ENCODE data around the gene GK.
"Not testable (repeated sequence)": the region's sequence is repeated elsewhere in the genome, so short reads cannot be mapped to it uniquely, and the experiment has no call there.

GK gene

DNA sequence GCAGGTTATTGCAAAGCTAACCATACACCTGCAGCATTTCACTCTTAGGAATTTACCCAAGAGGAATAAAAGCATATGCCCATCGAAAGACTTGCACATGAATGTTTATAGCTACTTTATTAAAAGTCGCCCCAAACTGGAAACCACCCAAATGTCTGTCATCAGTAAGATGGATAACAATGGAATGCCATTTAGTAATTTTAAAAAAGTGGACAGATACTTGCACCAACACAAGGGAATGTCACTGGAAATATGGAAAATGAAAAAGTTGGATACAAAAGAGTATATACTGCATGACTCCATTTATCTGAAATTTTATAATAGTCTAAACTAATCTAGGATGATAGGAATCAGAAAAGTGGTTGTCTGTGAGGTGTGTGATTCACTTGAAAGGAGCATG lies 12.9 kb downstream of the GK start:
- TF ChIP-seq POU2F2 (IDR thresholded peaks at IDR 0.05; ENCODE audit: low read depth, low read length) (no peak), TAF1 (IDR thresholded peaks at IDR 0.05; ENCODE audit: low read depth, low read length) (no peak), POLR2A (IDR thresholded peaks at IDR 0.05; ENCODE audit: low read depth, low read length) (no peak), PAX5 (IDR thresholded peaks at IDR 0.05; ENCODE audit: insufficient read depth, low read length, severe bottlenecking) (no peak), POLR2AphosphoS5 (IDR thresholded peaks at IDR 0.05; ENCODE audit: low read depth, low read length) (no peak), SPI1 (IDR thresholded peaks at IDR 0.05; ENCODE audit: low read depth, low read length) (no peak)
- DNase-seq (ENCODE audit: insufficient read length, low spot score) (no peak), FAIRE-seq (no peak)

DNA sequence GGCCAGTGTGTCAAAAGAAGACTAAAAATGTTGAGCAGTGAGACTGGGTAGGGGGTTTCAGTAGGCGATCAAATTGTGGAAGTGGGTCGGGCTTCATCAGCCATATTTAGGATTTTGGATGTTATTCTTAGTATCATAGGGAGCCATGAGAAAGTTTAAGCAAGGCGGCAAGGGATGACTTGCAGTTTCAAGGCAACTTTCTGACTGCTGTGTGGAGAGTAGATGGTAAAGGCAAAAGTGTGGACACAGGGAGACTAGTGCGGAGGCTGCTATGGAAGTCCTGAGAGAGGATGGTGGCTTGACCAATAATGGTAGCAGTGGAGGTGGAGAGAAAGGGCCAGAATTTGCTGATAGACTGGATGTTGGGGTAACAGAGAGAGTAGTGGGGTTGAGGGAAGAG lies 15.4 kb downstream of the GK start:
- TF ChIP-seq POU2F2 (IDR thresholded peaks at IDR 0.05; ENCODE audit: low read depth, low read length) (no peak), SPI1 (IDR thresholded peaks at IDR 0.05; ENCODE audit: low read depth, low read length) (no peak), POLR2AphosphoS5 (IDR thresholded peaks at IDR 0.05; ENCODE audit: low read depth, low read length) (no peak), TAF1 (IDR thresholded peaks at IDR 0.05; ENCODE audit: low read depth, low read length) (no peak), PAX5 (IDR thresholded peaks at IDR 0.05; ENCODE audit: insufficient read depth, low read length, severe bottlenecking) (no peak), POLR2A (IDR thresholded peaks at IDR 0.05; ENCODE audit: low read depth, low read length) (no peak)
- DNase-seq (ENCODE audit: insufficient read length, low spot score) (no peak), FAIRE-seq (no peak)

DNA sequence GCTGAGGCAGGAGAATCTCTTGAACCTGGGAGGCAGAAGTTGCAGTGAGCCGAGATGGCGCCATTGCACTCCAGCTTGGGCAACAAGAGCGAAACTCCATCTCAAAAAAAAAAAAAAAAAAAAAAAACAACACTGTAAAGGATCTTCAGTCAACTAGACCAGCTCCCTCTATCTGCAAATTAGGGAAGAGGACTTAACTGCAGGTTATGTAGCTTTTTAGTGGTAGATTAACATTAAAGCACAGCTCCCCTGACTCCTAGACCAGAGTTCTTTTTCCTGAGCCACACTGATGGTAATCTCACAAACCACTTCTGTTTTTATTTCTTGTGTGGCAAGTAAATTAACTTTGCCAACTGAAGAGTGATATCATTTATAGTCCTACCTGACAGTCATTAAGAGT lies 18.0 kb downstream of the GK start:
- not testable (repeated sequence) for FAIRE-seq; DNase-seq (ENCODE audit: insufficient read length, low spot score)

DNA sequence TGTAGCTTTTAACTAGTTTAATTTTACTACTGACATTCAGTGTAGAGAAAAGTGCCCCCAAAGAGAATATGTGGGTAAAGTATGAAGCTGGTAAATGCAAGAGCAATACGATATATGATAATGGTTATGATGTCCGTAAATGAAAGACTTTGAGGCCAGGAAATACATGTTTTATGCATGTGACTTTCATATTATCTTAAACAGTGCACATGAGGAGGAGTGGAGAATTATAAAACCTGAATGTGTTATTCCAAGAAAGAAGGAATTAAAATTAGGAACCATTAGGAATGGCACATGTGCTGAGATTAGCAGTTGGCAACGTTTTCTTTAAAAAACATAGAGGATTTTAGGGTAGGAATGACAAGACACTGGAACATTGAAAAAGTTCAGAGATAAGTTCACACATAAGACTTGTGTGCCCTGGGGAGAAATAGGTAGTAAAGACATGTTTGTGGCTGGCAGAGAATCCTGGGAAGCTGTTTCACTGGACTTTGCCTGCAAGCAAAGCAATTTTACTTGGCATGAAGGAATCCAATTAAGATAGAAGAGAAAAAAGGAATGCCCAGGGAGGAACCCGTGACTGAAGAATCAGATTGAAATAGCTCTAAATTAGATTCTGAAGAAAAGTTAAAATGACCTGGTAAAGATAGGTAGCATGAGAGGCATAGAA lies 20.0 kb downstream of the GK start:
- TF ChIP-seq POLR2AphosphoS5 (IDR thresholded peaks at IDR 0.05; ENCODE audit: low read depth, low read length) (no peak), POU2F2 (IDR thresholded peaks at IDR 0.05; ENCODE audit: low read depth, low read length) (no peak), TAF1 (IDR thresholded peaks at IDR 0.05; ENCODE audit: low read depth, low read length) (no peak), POLR2A (IDR thresholded peaks at IDR 0.05; ENCODE audit: low read depth, low read length) (no peak), SPI1 (IDR thresholded peaks at IDR 0.05; ENCODE audit: low read depth, low read length) (no peak), PAX5 (IDR thresholded peaks at IDR 0.05; ENCODE audit: insufficient read depth, low read length, severe bottlenecking) (no peak)
- DNase-seq (ENCODE audit: insufficient read length, low spot score) (no peak), FAIRE-seq (no peak)

DNA sequence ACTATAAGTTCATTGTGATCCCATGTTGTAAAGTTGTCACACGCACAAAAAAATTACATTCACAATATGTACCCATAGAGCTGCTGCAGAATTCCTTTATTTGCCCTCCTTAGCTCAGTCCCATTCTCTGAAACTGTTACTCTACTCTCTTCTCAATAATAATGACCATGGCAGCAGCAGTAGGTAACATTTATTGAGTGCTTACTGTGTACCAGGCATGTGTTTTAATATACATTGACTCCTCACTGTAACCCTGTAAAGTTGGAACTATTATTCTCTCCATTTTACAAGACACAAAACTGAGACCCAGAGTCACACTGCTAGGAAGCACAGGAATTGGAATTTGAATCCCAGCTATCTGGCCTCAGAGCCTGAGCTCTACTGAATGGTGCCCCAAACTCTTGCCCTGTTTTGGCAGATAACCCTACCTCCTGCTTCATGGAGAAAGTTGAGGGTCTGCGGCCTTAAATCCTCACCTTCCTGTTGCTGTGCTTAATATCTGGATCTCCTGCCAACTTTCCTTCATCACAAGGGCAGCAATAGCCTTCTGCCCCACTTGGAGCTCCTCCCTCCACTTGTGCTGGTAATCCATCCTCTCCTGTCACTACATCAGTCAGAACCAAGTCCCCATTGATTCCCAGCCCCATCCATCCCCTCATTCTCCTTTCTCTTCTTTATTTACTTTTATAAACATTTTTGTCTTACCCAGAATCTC lies 20.8 kb downstream of the GK start:
- no peak for DNase-seq (ENCODE audit: insufficient read length, low spot score)
- no peak for FAIRE-seq
- TF ChIP-seq POLR2A (IDR thresholded peaks at IDR 0.05; ENCODE audit: low read depth, low read length) (no peak), PAX5 (IDR thresholded peaks at IDR 0.05; ENCODE audit: insufficient read depth, low read length, severe bottlenecking) (no peak), POU2F2 (IDR thresholded peaks at IDR 0.05; ENCODE audit: low read depth, low read length) (no peak), TAF1 (IDR thresholded peaks at IDR 0.05; ENCODE audit: low read depth, low read length) (no peak), POLR2AphosphoS5 (IDR thresholded peaks at IDR 0.05; ENCODE audit: low read depth, low read length) (no peak), SPI1 (IDR thresholded peaks at IDR 0.05; ENCODE audit: low read depth, low read length) (no peak)

DNA sequence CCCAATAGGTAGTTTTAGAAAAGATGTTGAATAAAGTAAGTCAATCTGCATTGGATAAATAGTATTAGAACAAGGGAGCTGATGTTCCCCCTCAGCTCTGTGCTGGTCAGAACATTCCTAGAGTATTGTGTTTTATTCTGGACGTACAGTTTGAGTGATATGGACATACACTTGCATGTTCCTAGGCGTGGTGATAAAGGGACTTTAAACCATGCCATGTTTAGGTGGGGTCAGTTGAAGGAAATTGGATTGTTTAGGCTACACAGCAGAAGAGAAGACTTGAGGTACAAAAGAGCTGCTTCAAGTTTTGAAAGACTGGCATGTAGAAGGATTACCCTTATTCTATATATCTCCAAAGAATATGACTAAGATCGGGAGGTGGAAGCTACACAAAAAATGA lies 21.6 kb downstream of the GK start:
- FAIRE-seq (no peak), DNase-seq (ENCODE audit: insufficient read length, low spot score) (no peak)
- TF ChIP-seq POLR2A (IDR thresholded peaks at IDR 0.05; ENCODE audit: low read depth, low read length) = no peak
- TF ChIP-seq POU2F2 (IDR thresholded peaks at IDR 0.05; ENCODE audit: low read depth, low read length) = no peak
- no peak for TF ChIP-seq PAX5 (IDR thresholded peaks at IDR 0.05; ENCODE audit: insufficient read depth, low read length, severe bottlenecking)
- no peak for TF ChIP-seq POLR2AphosphoS5 (IDR thresholded peaks at IDR 0.05; ENCODE audit: low read depth, low read length)
- TF ChIP-seq TAF1 (IDR thresholded peaks at IDR 0.05; ENCODE audit: low read depth, low read length) = no peak
- no peak for TF ChIP-seq SPI1 (IDR thresholded peaks at IDR 0.05; ENCODE audit: low read depth, low read length)

DNA sequence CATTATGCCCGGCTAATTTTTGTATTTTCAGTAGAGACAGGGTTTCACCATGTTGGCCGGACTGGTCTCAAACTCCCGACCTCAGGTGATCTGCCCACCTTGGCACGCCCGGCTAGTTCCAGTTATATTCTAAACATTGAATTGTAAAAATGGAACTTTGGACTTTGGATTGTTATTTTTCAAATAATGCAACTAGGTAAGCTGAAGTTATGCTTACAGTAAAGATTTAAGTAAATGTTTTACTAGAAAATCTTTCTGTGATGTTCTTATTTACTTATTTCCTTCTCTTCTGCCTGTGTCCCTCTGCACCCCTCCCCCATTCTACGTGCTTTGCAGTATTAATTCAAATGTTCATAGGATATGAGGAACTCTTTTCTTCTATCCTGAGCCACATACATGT lies 26.1 kb downstream of the GK start:
- no peak for FAIRE-seq
- TF ChIP-seq PAX5 (IDR thresholded peaks at IDR 0.05; ENCODE audit: insufficient read depth, low read length, severe bottlenecking) (no peak), POU2F2 (IDR thresholded peaks at IDR 0.05; ENCODE audit: low read depth, low read length) (no peak), POLR2A (IDR thresholded peaks at IDR 0.05; ENCODE audit: low read depth, low read length) (no peak), TAF1 (IDR thresholded peaks at IDR 0.05; ENCODE audit: low read depth, low read length) (no peak), POLR2AphosphoS5 (IDR thresholded peaks at IDR 0.05; ENCODE audit: low read depth, low read length) (no peak), SPI1 (IDR thresholded peaks at IDR 0.05; ENCODE audit: low read depth, low read length) (no peak)
- no peak for DNase-seq (ENCODE audit: insufficient read length, low spot score)

DNA sequence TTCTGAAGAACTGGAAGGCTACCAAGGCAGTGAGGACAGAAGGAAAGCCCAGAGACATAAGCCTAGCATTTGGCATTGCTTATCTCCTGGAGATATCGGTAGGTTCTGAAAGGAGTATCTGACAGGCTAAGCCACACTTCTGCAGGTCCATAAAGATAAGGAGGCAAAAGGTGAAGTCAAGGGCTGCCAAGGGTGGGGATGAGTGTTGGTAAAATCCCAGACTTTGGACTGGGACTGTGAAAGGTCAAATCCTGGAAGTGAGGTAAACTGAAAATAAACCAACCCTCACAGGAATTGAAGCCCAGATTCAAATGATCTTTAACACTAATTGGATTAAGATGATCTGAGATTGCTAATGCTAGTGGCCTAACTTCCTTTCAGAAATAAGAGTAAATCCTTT lies 27.4 kb downstream of the GK start:
- FAIRE-seq (no peak), DNase-seq (ENCODE audit: insufficient read length, low spot score) (no peak)
- no peak for TF ChIP-seq POLR2AphosphoS5 (IDR thresholded peaks at IDR 0.05; ENCODE audit: low read depth, low read length)
- no peak for TF ChIP-seq PAX5 (IDR thresholded peaks at IDR 0.05; ENCODE audit: insufficient read depth, low read length, severe bottlenecking)
- TF ChIP-seq POU2F2 (IDR thresholded peaks at IDR 0.05; ENCODE audit: low read depth, low read length) = no peak
- TF ChIP-seq POLR2A (IDR thresholded peaks at IDR 0.05; ENCODE audit: low read depth, low read length) = no peak
- no peak for TF ChIP-seq TAF1 (IDR thresholded peaks at IDR 0.05; ENCODE audit: low read depth, low read length)
- no peak for TF ChIP-seq SPI1 (IDR thresholded peaks at IDR 0.05; ENCODE audit: low read depth, low read length)

DNA sequence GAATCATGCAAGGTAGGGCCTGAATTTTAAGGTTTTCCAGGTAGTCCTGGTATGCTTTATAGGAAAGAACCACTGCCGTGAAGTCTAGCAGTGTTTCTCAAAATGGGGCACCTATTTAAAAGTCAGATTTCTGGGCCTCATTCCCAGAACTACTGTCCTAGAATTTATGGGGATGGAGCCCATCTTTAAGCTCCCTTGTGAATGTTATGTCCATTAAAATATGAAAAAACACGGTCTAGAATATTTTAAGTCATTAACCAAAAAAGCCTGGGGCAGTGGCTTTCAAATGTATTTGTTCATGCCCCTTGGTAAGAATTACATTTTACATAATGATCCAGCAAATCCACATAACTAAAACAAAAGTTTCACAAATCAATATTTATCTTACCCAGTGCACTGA lies 35.4 kb downstream of the GK start:
- FAIRE-seq (no peak), DNase-seq (ENCODE audit: insufficient read length, low spot score) (no peak)
- TF ChIP-seq TAF1 (IDR thresholded peaks at IDR 0.05; ENCODE audit: low read depth, low read length) (no peak), POU2F2 (IDR thresholded peaks at IDR 0.05; ENCODE audit: low read depth, low read length) (no peak), SPI1 (IDR thresholded peaks at IDR 0.05; ENCODE audit: low read depth, low read length) (no peak), PAX5 (IDR thresholded peaks at IDR 0.05; ENCODE audit: insufficient read depth, low read length, severe bottlenecking) (no peak), POLR2AphosphoS5 (IDR thresholded peaks at IDR 0.05; ENCODE audit: low read depth, low read length) (no peak), POLR2A (IDR thresholded peaks at IDR 0.05; ENCODE audit: low read depth, low read length) (no peak)

DNA sequence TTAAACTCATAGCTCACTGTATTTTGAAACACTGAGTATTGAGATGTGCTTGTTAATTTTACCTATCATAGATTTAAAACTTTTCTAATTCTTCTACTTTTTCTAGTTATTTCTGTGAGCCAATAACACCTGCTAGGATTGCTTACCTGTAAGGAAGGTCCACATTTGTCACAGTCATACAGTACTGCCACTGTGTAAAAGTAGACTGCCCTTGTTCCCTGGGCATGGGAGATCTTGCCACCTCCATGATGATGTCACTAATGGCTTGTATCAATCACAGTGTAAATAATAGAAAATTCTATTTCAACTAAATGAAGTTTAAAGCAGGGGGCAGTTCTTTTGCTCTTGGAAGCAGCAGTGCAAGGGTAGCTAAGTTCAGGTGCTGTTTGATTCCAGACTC lies 35.9 kb downstream of the GK start:
- no peak for FAIRE-seq
- no peak for DNase-seq (ENCODE audit: insufficient read length, low spot score)
- TF ChIP-seq TAF1 (IDR thresholded peaks at IDR 0.05; ENCODE audit: low read depth, low read length) (no peak), SPI1 (IDR thresholded peaks at IDR 0.05; ENCODE audit: low read depth, low read length) (no peak), POLR2A (IDR thresholded peaks at IDR 0.05; ENCODE audit: low read depth, low read length) (no peak), POU2F2 (IDR thresholded peaks at IDR 0.05; ENCODE audit: low read depth, low read length) (no peak), PAX5 (IDR thresholded peaks at IDR 0.05; ENCODE audit: insufficient read depth, low read length, severe bottlenecking) (no peak), POLR2AphosphoS5 (IDR thresholded peaks at IDR 0.05; ENCODE audit: low read depth, low read length) (no peak)

All from GM12891 (cell line).